Stimulated activated CD4-positive, alpha-beta T cell treated with anti-CD3 and anti-CD28 coated beads, Interleukin-15, amount 100 ng/mL, for 48 hours (primary cell): ENCODE results near the gene TBX3.
"Not testable (repeated sequence)": the region's sequence is repeated elsewhere in the genome, so short reads cannot be mapped to it uniquely, and the experiment has no call there.

Experiments used
- DNase-seq, 2 donors: peaks; one replicate each; pipeline ENCODE4 v3.0.0-alpha.2; 2020; ENCODE audit warnings: low read depth in 2 of 2

The TBX3 gene

DNA sequence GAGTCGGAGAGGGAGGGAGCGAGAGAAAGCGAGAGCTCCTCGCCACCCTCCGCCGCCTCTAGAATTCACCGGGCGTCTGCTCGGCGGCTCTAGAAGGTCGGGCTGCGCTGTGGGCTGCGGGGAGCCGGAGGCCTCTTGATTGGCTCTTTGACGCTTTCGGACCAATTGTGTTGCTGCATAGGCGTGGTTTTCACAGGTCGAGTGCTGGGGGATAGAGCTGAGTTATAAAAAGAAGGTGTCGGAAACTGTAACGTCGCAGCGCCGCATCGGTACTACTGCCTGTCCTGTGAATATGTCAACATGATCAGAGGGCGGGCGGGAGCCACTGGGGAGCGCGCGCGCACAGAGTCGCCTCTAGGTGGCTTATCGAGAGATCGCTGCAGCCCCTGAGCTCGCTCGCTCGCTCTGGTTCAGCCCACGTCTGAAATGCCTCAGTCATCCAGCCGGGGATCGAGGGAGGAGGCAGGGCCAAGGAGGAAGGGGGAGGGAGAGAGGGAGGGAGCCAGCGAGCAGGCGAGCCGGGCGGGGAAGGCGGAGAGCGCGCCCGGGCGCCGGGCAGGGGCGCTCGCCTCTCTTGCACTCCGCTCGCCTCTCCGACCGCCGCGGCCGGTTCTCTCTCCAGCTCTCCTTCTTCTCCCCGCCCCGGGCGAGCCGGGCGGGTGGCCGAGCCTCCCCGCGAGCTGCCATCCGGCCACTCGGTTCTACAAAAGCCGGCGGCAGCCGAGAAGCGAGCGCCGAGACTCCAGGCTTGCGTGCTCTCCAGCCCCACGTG is at the start of gene TBX3:
Gene TBX3 (minus strand): TSS at position 78 of the 772 bp plus-strand sequence. CDS start 975 bp downstream, outside the sequence.
- peak; percentile 42 to 48 for DNase-seq

DNA sequence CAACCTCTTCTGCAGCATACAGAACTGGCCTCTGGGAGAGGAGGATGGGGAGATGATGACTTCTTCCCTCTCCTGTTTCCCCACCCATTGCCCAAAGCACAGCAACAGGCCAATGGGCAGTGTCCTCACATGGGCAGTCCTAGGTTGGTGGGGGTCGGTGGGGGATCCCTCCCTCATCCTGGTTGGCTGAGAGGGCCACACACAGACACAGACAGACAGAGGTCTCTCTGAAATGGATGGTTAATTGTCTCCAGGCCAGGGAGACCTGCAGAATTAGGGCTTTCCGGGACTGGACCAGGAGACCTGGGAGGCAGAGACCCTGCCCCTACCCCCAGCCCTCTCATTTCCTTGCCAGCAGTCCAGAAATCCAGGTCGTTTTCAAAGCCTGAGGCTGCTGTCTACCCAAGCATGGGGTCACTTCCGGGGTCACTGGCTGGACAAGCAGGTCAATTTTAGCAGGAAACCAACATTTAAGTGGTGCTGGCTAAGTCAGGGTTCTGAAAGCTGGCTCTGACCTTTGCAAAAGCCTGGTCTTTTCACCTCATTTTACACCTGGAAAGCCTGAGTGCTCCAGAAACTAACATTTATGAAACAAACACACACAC is 48.6 kb upstream of the TBX3 start:
- no peak for DNase-seq

DNA sequence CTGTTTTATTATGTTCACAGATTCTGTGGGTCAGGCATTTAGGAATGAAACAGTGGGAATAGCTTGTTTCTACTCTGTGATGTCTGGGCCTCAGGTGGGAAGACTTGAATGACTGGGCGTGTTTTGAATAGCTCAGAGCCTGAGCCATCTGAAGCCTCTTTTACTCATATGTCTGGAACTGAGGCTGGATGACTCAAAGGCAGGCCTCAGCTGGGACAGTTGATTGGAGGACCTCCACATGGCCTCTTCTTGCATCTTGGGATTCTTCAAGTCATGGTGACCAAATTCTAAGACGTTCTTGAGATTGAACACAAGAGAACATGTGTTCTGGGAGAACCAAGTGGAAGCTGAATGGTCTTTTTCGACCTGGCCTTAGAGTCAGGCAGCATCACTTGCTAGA is 45.8 kb upstream of the TBX3 start:
- no peak for DNase-seq

DNA sequence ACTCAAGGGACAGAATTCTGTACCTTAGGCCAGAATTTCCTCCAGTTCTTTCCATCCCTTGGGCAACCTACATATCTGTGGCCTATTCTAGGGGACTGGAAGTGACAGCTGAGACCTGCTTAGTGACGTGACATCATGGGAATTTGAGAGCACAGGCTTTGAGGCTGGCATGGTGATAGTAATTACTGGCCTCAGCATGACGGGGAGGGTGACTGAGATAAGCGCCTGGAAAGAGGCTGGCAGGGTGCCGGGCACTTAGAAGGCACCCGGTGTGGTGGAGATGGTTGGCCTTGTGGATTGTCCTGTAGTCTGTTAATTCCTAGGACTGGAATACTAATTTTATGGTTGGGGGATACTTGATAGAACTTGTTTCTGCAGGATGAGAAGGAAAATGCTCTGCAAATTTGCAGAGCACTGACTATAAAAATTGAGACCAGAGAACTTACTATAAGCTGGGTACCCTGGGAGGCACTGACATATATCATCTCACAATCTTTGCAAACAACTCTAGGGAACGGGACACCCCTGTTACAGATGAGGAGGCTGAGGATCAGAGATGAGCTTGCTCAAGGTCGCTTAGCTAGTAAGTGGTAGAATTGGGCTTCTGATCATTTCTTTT is 42.2 kb upstream of the TBX3 start:
- no peak for DNase-seq

- DNase-seq: not testable (repeated sequence)
Observed at GRCh38 chr12:114722176-114722575, 38.2 kb upstream of the TBX3 start.

- no peak for DNase-seq
Observed at GRCh38 chr12:114721266-114721665, 37.3 kb upstream of the TBX3 start.

DNA sequence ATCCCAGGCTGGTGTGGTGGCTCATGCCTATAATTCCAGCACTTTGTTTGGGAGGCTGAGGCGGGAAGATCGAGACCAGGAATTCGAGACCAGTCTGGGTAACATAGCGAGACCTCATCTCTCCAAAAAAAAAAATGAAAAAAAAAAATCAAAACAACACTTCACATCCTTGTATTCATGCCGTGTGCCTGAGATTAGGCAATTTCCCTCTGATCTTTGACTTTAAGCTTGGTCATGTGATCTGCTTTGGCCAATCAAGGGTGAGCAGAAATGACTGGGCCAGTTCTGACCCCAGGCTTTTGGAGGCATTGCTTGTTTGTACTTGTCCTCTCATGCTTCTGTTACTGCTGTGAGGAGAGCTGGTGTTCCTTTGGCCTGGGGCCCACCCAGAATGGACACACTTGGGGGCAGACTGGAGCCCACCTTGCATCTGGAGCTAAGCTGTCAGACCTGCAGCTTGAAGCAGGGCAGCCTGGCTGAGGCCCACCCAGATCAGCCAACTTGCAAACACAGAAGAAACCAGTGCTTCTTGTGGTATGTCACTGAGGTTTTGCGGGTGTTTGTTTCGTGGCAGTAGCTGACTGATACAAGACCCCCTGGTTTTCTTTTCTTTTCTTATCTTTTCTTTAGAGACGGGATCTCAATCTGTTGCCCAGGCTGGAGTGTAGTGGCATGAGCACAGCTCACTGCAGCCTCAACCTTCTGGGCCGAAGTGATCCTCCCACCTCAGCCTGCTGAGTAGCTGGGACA is 29.7 kb upstream of the TBX3 start:
- DNase-seq: no peak

- DNase-seq: no peak
Observed at GRCh38 chr12:114711689-114712152, 27.7 kb upstream of the TBX3 start.

DNA sequence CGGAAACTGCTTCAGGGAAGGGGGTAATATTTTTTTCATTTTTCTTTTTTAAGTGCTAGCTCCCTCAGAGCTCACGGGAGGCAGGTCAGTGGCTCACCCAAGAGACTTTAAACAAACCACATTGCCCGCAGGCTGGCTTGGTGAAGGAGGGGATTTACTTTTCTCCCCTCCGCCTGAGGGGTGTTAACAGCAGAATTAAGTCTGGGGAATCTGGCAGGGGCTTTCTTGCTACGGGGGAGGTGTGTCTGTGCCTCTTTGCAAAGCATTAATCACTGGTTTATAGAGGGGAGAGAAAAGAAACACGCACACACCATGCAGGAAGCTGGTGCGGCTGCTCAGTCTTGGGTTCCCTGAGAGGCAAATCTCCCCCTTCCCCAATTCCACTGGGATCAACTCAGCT is 26.2 kb upstream of the TBX3 start:
- no peak for DNase-seq

GRCh38 chr12:114709112-114709511 is 25.1 kb upstream of the TBX3 start:
- DNase-seq: no peak

DNA sequence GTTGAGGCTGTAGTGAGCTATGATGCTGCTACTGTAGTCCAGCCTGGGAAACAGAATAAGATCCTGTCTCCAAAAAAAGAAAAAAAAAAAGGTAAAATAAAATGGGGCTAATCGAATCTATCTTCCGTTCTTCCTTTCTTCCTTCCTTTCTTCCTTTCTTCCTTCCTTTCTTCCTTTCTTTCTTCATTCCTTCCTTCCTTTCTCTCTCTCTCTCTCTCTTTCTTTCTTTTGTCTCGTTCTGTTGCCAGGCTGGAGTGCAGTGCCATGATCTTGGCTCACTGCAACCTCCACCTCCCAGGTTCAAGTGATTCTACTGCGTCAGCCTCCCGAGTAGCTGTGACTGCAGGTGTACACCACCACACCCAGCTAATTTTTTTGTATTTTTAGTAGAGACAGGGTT is 24.6 kb upstream of the TBX3 start:
- DNase-seq: not testable (repeated sequence)

DNA sequence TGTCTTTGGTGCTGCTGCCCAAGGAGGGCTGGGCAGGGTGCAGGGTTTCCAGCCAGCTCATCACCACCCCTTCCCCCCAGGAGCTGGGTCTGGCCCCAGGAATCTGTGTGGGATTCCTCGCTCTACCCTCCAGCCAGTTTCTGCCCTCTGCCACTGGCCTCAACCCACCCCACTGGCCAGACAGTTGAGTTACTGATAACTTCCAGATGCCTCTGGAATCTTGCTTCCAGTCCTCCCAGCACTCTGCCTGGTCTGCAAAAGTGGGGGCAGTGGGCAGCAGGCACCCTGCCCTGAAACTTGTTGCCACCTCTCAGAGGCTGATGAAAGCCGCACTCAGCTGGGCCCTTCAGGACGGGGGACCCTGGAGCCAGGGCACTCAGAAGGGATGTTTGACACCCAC is 20.1 kb upstream of the TBX3 start:
- DNase-seq: no peak

- no peak for DNase-seq
Observed at GRCh38 chr12:114703060-114703493, 19.1 kb upstream of the TBX3 start.

- no peak for DNase-seq
Observed at GRCh38 chr12:114702462-114702861, 18.5 kb upstream of the TBX3 start.

DNA sequence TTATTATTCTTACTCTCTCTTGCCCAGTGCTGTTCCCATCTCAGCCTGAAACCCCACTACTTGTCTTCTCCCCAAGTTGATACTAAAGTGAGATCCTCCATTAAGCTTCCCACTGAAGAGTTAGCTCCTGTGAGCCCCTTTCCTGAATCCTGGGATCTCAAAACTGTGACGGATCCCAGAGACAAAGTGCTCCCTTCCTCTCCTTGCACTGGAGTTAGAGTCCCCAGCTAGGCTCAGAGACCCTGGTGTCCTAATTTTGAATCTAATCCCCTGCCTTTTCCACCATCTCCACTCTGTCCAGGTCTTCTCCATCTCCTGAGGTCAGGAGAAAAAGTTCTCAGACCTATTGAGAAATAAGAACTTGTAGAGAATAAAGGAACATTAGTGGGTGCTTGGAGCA is 17.6 kb upstream of the TBX3 start:
- no peak for DNase-seq

GRCh38 chr12:114701104-114701414 is 17.1 kb upstream of the TBX3 start:
- DNase-seq: no peak

DNA sequence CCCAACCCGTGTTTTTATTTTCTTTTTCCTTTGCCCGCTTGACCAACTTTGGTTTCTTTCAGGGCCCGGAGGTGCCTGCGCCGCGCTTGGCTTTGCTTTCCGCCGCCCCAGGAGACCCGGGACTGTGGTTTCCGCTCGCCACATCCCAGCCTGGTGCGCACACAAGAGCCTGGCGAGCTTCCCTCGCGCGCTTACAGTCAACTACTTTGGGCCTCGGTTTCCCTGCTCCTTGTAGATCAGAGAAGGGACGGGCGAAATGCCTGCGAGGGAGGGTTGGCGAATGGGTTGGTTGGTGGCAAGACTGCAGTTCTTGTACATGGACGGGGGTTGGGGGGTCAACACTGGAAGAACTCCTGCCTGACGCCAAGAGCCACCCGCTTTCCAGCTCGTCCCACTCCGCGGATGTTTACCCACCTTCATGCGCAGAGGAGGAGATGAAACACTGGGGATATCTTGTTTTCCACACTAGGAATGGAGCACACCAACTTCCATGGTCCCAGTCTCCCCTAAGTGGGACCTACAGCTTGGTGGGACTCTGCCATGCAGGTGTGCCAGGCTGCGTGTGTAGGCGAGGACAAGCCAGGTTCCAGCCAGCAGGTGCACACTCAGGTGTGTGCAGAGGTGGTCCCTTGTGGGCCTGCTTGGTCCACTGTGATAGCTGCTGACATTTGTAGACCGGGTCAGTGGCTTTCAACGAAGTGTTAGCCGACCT is 16.6 kb upstream of the TBX3 start:
- no peak for DNase-seq

DNA sequence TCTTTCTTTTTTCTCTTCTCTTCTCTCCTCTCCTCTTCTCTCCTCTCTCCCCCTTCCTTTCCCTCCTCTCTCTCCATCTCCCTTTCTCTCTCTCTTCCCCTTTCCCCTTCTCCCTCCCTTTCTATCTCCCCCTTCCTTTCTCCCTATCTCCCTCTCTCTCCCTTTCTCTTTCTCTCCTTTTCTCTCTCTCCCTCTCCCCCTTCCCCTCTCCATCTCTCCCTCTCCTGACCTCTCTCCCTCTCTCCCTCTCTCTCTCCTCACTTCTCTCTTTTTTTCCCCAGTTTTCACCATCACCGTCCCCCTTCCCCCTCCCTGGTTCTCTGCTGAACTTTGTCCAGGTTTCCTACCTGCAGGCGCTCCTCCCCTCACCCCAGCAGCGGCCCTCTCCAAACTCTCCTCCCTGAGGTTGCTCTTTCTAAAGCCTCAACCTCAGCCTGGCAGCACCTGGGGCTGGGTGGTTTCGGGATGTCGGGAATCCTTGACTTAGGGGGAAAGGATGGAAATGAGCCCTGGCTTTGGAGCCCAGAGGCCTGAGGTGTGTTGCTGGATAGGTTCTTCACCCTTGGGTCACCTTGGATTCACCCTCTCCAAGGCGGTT is 14.7 kb upstream of the TBX3 start:
- DNase-seq: no peak

GRCh38 chr12:114697741-114698565 is 14.0 kb upstream of the TBX3 start:
- no peak for DNase-seq

GRCh38 chr12:114697243-114697716 is 13.3 kb upstream of the TBX3 start:
- DNase-seq: no peak
